OCI-LY7 (cell line): ENCODE data around the gene GABARAPL2. TPM values are rescaled to one million over a fixed set of nuclear protein-coding genes. Genes with fewer than 3 reads are reported as not detected.

Experiments
- BruUV-seq: library from RNA; stranded (reverse); fragments of 400-500 nt; replicated peaks from 2 replicates; lab custom pipeline; 2021; lab: Mats Ljungman, UMichigan
- CTCF ChIA-PET: fragments of 300-600 bp; sonication (Branson Sonifier 250); formaldehyde crosslinking; loops from one replicate; lab custom pipeline; 2022; ENCODE audit warnings: antibody characterized with exemption; ENCODE audit not compliant: unreplicated experiment; lab: Charles Lee
- POLR2A ChIA-PET: fragments of 300-600 bp; sonication (Branson Sonifier 250); formaldehyde crosslinking; loops from one replicate; lab custom pipeline; 2022; ENCODE audit warnings: antibody characterized with exemption; lab: Charles Lee
- DNase-seq: peaks from one replicate; pipeline ENCODE4 v3.0.0-alpha.2; 2015; ENCODE audit warnings: low spot score
- H2AFZ ChIP-seq: fragments of 200-600 bp; sonication (generic), shearing (Covaris generic); 2 replicates; pipeline ENCODE4 v1.6.1; 2014; ENCODE audit warnings: mild to moderate bottlenecking, antibody characterized with exemption, low read length, moderate library complexity
- H3K27ac ChIP-seq: fragments of 200-600 bp; sonication (generic); 2 replicates; pipeline ENCODE4 v1.5.1; 2014; ENCODE audit warnings: mixed run types, low read depth, mild to moderate bottlenecking, moderate library complexity, low read length, inconsistent platforms; ENCODE audit not compliant: poor library complexity, severe bottlenecking
- H3K36me3 ChIP-seq: fragments of 200-600 bp; sonication (generic); 2 replicates; pipeline ENCODE4 v1.6.1; 2014; ENCODE audit warnings: mild to moderate bottlenecking, antibody characterized with exemption, low read length, moderate library complexity, mixed read lengths; ENCODE audit not compliant: insufficient read depth
- H3K4me1 ChIP-seq: fragments of 200-600 bp; sonication (generic); 2 replicates; pipeline ENCODE4 v1.5.1; 2014; ENCODE audit warnings: mild to moderate bottlenecking, low read length; ENCODE audit not compliant: insufficient read depth, poor library complexity, severe bottlenecking
- H3K4me2 ChIP-seq: fragments of 200-600 bp; sonication (generic); 2 replicates; pipeline ENCODE4 v1.6.1; 2014; ENCODE audit warnings: mild to moderate bottlenecking, low read length
- H3K4me3 ChIP-seq: fragments of 200-600 bp; sonication (generic); 2 replicates; pipeline ENCODE4 v1.5.1; 2014; ENCODE audit warnings: mild to moderate bottlenecking, low read depth, low read length; ENCODE audit not compliant: poor library complexity, severe bottlenecking
- H3K79me2 ChIP-seq: fragments of 200-600 bp; sonication (generic); 2 replicates; pipeline ENCODE4 v1.6.1; 2016; ENCODE audit warnings: low read depth, mild to moderate bottlenecking, low read length, moderate library complexity, mixed read lengths; ENCODE audit not compliant: insufficient read depth
- H3K9me2 ChIP-seq: fragments of 200-600 bp; sonication (generic); 2 replicates; pipeline ENCODE4 v1.6.1; 2016; ENCODE audit warnings: mild to moderate bottlenecking, low read length, mixed read lengths; ENCODE audit not compliant: insufficient read depth
- H3K9me3 ChIP-seq: fragments of 200-600 bp; sonication (generic); 2 replicates; pipeline ENCODE4 v1.6.1; 2014; ENCODE audit warnings: mild to moderate bottlenecking, mixed run types, low read length, mixed read lengths
- H4K20me1 ChIP-seq: fragments of 200-600 bp; sonication (generic); 2 replicates; pipeline ENCODE4 v1.6.1; 2014; ENCODE audit warnings: mild to moderate bottlenecking, antibody characterized with exemption, low read length, moderate library complexity, mixed read lengths; ENCODE audit not compliant: insufficient read depth
- EZH2phosphoT487 ChIP-seq: fragments of 200-600 bp; sonication (generic); IDR thresholded peaks from 2 replicates; pipeline ENCODE4 v1.6.1; 2018; ENCODE audit warnings: low read depth, borderline replicate concordance, mild to moderate bottlenecking, mixed run types, antibody characterized with exemption, low read length, moderate library complexity, mixed read lengths
- intact Hi-C: fragments of 100-400 bp; cut with micrococcal nuclease; formaldehyde crosslinking; loops from one replicate; pipeline ENCODE4 v1.10.0; 2022; ENCODE audit not compliant: unreplicated experiment
- total RNA-seq, 2 experiments: library from RNA; depleted of rRNA in 1 of 2; stranded (reverse); fragments of >200 nt in 1 of 2; shearing (Covaris generic) in 1 of 2; gene quantifications; 2 replicates each; pipeline ENCODE4 v1.2.3, GENCODE V29; 2014 to 2022
- TF ChIP-seq, protein P1 (sequence below): fragments of 200-600 bp; sonication (generic); conservative IDR thresholded peaks from 2 replicates; pipeline ENCODE4 v1.5.1; 2014; ENCODE audit warnings: mild to moderate bottlenecking, antibody characterized with exemption, low read length, moderate library complexity, mixed read lengths

Gene GABARAPL2
- total RNA-seq, 2 experiments from 2014 or later: 57.7 to 93.5 TPM

GRCh38 chr16:75614066-75614897 is 48.1 kb downstream of the GABARAPL2 start:
- no peaks in the 10 kb centered on the region for H3K79me2 ChIP-seq
- CTCF ChIA-PET: interaction anchor here (1.0 kb wide), 1 partner anchor 59 kb away, joined by 3 read pairs; no protein-coding TSS in a partner anchor
- BruUV-seq: no TSS peak

GRCh38 chr16:75615619-75616018 is 49.4 kb downstream of the GABARAPL2 start:
- intact Hi-C loops: no loop called here
- Histone ChIP-seq H3K4me2 (no peak overlapping the region), H3K36me3 (peaks cover 98% of the 10 kb centered on the region), H2AFZ (no peak overlapping the region), H3K4me1 (peaks cover 2% of the 10 kb centered on the region), H3K9me3 (no peaks in the 10 kb centered on the region), H3K4me3 (no peak overlapping the region), H3K79me2 (no peaks in the 10 kb centered on the region), H4K20me1 (no peaks in the 10 kb centered on the region), H3K27ac (no peak overlapping the region), H3K9me2 (no peaks in the 10 kb centered on the region)
- ChIA-PET CTCF (interaction anchor here (1.0 kb wide), 1 partner anchor 60 kb away, joined by 3 read pairs; no protein-coding TSS in a partner anchor), POLR2A (interaction anchor here (0.7 to 0.8 kb wide), 2 partner anchors 9 to 22 kb away, joined by 3 read pairs; no protein-coding TSS in a partner anchor)
- BruUV-seq: no TSS peak
- no peak for TF ChIP-seq EZH2phosphoT487
- TF ChIP-seq, protein P1, sequence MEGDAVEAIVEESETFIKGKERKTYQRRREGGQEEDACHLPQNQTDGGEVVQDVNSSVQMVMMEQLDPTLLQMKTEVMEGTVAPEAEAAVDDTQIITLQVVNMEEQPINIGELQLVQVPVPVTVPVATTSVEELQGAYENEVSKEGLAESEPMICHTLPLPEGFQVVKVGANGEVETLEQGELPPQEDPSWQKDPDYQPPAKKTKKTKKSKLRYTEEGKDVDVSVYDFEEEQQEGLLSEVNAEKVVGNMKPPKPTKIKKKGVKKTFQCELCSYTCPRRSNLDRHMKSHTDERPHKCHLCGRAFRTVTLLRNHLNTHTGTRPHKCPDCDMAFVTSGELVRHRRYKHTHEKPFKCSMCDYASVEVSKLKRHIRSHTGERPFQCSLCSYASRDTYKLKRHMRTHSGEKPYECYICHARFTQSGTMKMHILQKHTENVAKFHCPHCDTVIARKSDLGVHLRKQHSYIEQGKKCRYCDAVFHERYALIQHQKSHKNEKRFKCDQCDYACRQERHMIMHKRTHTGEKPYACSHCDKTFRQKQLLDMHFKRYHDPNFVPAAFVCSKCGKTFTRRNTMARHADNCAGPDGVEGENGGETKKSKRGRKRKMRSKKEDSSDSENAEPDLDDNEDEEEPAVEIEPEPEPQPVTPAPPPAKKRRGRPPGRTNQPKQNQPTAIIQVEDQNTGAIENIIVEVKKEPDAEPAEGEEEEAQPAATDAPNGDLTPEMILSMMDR: no peak
- DNase-seq: no peak

More at GRCh38 chr16:75614066-75614897, 48.1 kb downstream of the GABARAPL2 start:
- no peak overlapping the region for H3K4me2 ChIP-seq
- no peak for DNase-seq
- H3K9me3 ChIP-seq: no peaks in the 10 kb centered on the region
- TF ChIP-seq EZH2phosphoT487: no peak
- TF ChIP-seq, protein P1: no peak
- intact Hi-C loops: no loop called here
- H3K36me3 ChIP-seq: peaks cover 99% of the 10 kb centered on the region
- H3K4me3 ChIP-seq: no peak overlapping the region
- H3K27ac ChIP-seq: no peak overlapping the region
- H2AFZ ChIP-seq: no peak overlapping the region
- POLR2A ChIA-PET: interaction anchor here (0.5 kb wide), 1 partner anchor 196 kb away, joined by 3 read pairs; no protein-coding TSS in a partner anchor
- H4K20me1 ChIP-seq: no peaks in the 10 kb centered on the region
- no peaks in the 10 kb centered on the region for H3K4me1 ChIP-seq
- H3K9me2 ChIP-seq: no peaks in the 10 kb centered on the region

- ChIA-PET CTCF (no interaction called here), POLR2A (interaction anchor here (1.2 kb wide), 1 partner anchor 33 kb away, joined by 3 read pairs; no protein-coding TSS in a partner anchor)
- Histone ChIP-seq H3K9me2 (no peaks in the 10 kb centered on the region), H3K4me2 (no peak overlapping the region), H3K4me1 (peaks cover 11% of the 10 kb centered on the region), H2AFZ (no peak overlapping the region), H3K4me3 (no peak overlapping the region), H3K9me3 (no peaks in the 10 kb centered on the region), H3K27ac (no peak overlapping the region), H3K36me3 (peaks cover 89% of the 10 kb centered on the region), H4K20me1 (no peaks in the 10 kb centered on the region), H3K79me2 (peaks cover 9% of the 10 kb centered on the region; the same call in 1 of the 2 replicates)
- BruUV-seq: no TSS peak
- TF ChIP-seq, protein P1: no peak
- no peak for TF ChIP-seq EZH2phosphoT487
- intact Hi-C loops: no loop called here
- no peak for DNase-seq
Observed at GRCh38 chr16:75616521-75617010, 50.4 kb downstream of the GABARAPL2 start.
